Measurements from ENCODE around the gene IL5. TPM values are rescaled to one million over a fixed set of nuclear protein-coding genes. Genes with fewer than 3 reads are reported as not detected.

The IL5 gene
- total RNA-seq, 2 donors from 2014 or later = not detected

DNA sequence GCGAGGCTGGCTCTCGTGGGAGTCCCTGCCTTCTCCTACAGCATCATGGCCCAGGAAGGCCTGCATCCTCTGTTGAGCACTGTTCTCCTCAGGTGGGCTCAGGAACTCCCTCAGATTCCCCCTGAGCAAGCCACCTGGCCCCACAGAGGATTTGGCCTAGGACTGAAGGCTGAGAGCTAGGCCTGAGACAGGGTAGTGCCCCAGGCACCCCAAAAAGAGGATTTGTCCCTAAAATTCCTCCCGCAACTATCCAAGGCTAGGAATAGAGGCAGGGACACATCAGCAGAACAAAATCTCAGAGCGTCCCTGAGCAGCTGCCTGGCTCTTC is 41.7 kb downstream of the IL5 start:
- DNase-seq (ENCODE audit: low spot score) = no peak
- H3K9me3 ChIP-seq = no peaks in the 10 kb centered on the region
- H3K4me1 ChIP-seq = peaks cover 0 to 32% of the 10 kb centered on the region in 2 donors

DNA sequence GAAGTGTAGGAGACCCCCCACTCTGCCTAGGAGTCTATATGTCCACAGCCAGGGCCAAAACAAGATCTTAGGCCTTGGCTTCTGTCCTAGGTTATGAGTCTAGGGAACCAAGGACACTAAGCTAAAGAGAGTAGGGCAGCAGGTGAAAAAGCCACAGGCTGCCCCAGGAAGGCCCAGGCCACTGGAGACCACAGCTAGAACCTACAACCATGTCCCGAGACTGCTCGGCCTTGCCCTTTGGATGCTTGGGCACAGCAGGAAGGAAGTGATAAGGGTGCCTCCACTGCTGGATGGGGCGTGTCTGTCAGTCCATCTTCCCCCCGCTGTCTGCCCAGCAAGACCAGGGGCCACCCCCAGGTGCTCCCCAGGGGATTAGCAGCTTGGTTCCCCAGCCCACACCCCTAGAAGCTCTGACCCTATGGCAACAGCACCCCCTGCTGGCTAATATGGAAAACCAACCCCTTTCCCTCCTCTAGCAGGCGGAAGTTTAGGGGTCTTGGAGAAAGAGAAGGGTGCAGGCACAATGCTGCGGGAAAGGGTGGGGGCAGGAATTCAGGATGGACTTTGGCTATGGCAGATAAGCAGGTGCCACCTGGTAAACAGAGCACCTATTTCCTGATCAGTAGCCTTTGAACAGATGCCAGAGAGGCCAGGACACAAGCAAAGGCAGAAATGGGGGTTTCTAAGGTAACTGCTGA is 42.2 kb downstream of the IL5 start:
- H3K27ac ChIP-seq = peak overlapping the region; percentile 25 to 52
- TF ChIP-seq, protein P1, sequence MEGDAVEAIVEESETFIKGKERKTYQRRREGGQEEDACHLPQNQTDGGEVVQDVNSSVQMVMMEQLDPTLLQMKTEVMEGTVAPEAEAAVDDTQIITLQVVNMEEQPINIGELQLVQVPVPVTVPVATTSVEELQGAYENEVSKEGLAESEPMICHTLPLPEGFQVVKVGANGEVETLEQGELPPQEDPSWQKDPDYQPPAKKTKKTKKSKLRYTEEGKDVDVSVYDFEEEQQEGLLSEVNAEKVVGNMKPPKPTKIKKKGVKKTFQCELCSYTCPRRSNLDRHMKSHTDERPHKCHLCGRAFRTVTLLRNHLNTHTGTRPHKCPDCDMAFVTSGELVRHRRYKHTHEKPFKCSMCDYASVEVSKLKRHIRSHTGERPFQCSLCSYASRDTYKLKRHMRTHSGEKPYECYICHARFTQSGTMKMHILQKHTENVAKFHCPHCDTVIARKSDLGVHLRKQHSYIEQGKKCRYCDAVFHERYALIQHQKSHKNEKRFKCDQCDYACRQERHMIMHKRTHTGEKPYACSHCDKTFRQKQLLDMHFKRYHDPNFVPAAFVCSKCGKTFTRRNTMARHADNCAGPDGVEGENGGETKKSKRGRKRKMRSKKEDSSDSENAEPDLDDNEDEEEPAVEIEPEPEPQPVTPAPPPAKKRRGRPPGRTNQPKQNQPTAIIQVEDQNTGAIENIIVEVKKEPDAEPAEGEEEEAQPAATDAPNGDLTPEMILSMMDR (IDR thresholded peaks at IDR 0.05) = peak; percentile 70 to 93

More for the DNA sequence above, 41.7 kb downstream of the IL5 start:
- no peak overlapping the region for H3K4me3 ChIP-seq
- H3K27ac ChIP-seq = peak overlapping the region in 1 of 2 donors; percentile 9
- no peaks in the 10 kb centered on the region for H3K27me3 ChIP-seq
- no peaks in the 10 kb centered on the region for H3K36me3 ChIP-seq
- TF ChIP-seq, protein P1 (IDR thresholded peaks at IDR 0.05) = no peak

DNA sequence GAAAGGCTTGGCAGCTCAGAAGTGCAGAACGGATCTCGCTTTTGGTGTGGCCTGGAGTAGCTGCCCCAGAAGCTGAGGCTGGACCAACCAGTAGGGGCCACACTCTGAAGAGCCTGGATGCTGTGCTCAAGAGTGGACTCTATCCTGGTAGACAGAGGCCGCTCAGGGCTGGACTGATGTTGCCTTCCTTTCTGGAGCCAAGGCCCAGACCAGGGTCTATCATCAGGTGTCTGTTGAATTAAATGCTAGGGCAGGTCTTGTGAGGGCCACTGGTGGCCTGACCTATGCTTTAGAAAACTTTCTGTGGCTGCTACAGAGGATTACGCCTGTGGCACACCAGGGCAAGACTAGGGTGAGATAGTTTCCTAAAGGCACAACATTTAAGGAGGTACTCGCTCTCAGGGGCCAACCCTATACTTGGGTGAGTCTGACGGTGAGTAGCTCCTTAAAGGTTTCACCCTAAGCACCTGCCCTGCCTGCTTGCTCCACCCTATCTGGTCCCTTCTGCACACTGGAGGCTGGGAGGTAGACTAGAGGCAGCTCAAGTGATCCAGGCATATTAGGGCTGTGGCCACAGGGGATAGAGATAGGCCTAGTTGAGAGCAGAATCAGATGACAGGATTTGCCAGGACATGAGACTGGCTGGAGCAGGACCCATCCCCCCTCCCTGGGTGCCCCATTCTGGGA is 42.9 kb downstream of the IL5 start:
- no peaks in the 10 kb centered on the region for H3K36me3 ChIP-seq
- peaks cover 0 to 39% of the 10 kb centered on the region in 2 donors for H3K4me1 ChIP-seq
- DNase-seq (ENCODE audit: low spot score) = peak; percentile 55
- H3K9me3 ChIP-seq = no peaks in the 10 kb centered on the region
- no peak overlapping the region for H3K4me3 ChIP-seq
- TF ChIP-seq, protein P1 (IDR thresholded peaks at IDR 0.05) = no peak
- peak overlapping the region; percentile 25 to 52 for H3K27ac ChIP-seq
- H3K27me3 ChIP-seq = no peaks in the 10 kb centered on the region

More for the DNA sequence above, 42.2 kb downstream of the IL5 start:
- H3K9me3 ChIP-seq = no peaks in the 10 kb centered on the region
- H3K36me3 ChIP-seq = no peaks in the 10 kb centered on the region
- peak; percentile 66 for DNase-seq (ENCODE audit: low spot score)
- peaks cover 0 to 37% of the 10 kb centered on the region in 2 donors for H3K4me1 ChIP-seq
- H3K4me3 ChIP-seq = no peak overlapping the region
- no peaks in the 10 kb centered on the region for H3K27me3 ChIP-seq

DNA sequence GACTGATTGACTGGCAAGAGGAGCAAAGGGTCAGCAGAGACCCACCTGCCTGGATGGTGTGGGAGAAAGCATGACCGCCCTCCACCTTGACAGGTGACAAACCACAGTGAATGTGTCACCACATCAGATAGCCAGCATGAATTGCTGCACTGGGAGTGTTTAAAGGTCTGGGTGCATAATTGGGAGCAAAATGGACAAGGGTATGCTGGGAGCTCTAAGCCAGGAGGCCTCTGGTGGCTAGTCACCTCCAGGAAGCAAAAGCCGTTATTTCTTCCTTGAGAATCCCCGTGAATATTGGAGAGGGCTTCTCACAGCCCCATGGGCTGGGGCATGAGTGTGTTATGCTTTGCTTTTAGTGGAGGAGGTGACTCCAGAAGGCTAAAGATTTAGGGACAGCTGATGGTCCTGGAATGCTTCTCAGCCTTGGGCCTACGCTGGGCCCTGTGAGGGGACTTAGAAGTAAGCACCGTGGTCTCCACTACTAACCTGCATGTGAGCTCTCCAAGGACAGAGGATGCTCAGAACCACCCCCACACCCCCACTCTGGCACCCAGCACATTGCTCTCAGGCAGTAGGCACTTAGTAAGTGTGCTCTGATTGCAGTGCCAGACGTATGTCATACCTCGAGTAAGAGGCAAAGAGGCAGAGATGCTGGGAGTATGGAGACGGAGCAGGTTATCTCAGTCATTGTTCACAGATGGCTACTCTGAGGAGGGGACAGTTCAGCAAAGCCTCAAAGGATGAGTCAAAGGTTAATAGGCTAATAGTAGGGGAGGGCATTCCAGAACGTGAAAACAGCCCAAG is 43.7 kb downstream of the IL5 start:
- no peaks in the 10 kb centered on the region for H3K27me3 ChIP-seq
- no peak overlapping the region for H3K4me3 ChIP-seq
- H3K27ac ChIP-seq = no peak overlapping the region
- DNase-seq (ENCODE audit: low spot score) = peak; percentile 57
- H3K36me3 ChIP-seq = no peaks in the 10 kb centered on the region
- no peaks in the 10 kb centered on the region for H3K9me3 ChIP-seq
- peaks cover 0 to 47% of the 10 kb centered on the region in 2 donors for H3K4me1 ChIP-seq
- TF ChIP-seq, protein P1 (IDR thresholded peaks at IDR 0.05) = no peak

DNA sequence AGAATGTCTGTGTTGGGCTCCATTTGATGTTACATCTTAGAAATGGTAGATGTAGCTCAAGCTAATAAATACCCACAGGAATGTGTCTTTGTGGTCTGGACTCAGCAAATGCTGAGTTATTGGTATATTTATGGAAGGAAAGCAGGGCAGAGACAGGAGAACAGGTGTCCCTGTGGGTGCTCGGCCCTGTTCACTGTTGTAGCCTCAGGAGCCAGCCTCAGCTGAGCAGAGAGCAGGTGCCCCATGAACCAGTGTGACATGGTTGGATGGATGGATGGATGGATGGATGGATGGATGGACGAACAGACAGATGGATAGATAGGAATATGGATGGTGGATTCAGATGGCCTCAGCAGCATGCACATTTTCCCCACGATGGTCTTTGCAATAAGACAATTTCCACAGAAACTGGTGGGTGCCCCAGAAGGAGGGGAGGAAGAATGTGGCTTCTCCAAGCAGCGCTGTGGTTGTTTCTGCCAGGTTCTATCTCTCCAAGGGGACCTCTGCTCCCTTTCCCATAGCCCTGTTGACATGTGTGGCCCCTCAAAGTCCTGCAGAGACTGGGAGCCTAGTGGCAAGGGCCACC is 44.5 kb downstream of the IL5 start:
- Histone ChIP-seq H3K4me3 (no peak overlapping the region), H3K9me3 (no peaks in the 10 kb centered on the region), H3K36me3 (no peaks in the 10 kb centered on the region), H3K27me3 (no peaks in the 10 kb centered on the region), H3K4me1 (peaks cover 0 to 54% of the 10 kb centered on the region in 2 donors), H3K27ac (peak overlapping the region; percentile 94 to 95)
- DNase-seq (ENCODE audit: low spot score) = peak; percentile 57
- TF ChIP-seq, protein P1 (IDR thresholded peaks at IDR 0.05) = no peak

All from right atrium auricular region (tissue), 2 donors.